Coronary artery (tissue), 2 donors: ENCODE measurements around the gene TRIM75.
A peak's percentile ranks its signal among the peaks of the same experiment; 100 is the strongest.
"Not testable (repeated sequence)": the region's sequence is repeated elsewhere in the genome, so short reads cannot be mapped to it uniquely, and the experiment has no call there.

Source experiments
- DNase-seq: peaks from one replicate; pipeline ENCODE4 v3.0.0-alpha.2; 2017; ENCODE audit warnings: low spot score
- H3K27ac ChIP-seq, 2 donors: fragments of 200-600 bp; sonication (generic); one replicate each; pipeline ENCODE4 v1.5.1; 2016 to 2019
- H3K4me3 ChIP-seq: fragments of 200-600 bp; sonication (generic); 2 replicates; pipeline ENCODE4 v1.5.1; 2016; ENCODE audit warnings: mild to moderate bottlenecking, moderate library complexity
- TF ChIP-seq, protein P1 (sequence below): fragments of 200-600 bp; sonication (generic); IDR thresholded peaks from one replicate; pipeline ENCODE4 v1.5.1; 2019; ENCODE audit warnings: antibody characterized with exemption

The TRIM75 gene

DNA sequence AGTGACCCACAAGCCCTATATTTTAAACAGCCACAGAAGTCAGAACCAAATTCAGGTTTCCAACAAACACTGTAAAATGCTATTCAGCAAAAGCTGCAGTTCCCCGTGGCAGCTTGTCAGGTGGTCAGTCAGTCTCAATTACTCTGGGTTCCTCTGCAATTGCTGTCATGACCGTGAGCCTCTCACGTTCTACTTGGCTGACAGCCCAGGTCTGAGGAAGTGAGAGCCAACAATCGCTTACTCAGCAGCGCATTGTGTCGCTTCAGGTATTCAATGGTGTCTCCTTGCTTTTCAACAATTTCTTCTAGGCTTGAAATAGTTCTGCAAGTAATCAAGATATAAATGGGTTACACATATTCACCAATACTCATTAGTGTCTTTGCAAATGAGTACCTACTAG, 25.8 kb downstream of the TRIM75 start:
- Histone ChIP-seq H3K4me3 (no peak overlapping the region), H3K27ac (no peak overlapping the region)
- no peak for DNase-seq
- TF ChIP-seq, protein P1, sequence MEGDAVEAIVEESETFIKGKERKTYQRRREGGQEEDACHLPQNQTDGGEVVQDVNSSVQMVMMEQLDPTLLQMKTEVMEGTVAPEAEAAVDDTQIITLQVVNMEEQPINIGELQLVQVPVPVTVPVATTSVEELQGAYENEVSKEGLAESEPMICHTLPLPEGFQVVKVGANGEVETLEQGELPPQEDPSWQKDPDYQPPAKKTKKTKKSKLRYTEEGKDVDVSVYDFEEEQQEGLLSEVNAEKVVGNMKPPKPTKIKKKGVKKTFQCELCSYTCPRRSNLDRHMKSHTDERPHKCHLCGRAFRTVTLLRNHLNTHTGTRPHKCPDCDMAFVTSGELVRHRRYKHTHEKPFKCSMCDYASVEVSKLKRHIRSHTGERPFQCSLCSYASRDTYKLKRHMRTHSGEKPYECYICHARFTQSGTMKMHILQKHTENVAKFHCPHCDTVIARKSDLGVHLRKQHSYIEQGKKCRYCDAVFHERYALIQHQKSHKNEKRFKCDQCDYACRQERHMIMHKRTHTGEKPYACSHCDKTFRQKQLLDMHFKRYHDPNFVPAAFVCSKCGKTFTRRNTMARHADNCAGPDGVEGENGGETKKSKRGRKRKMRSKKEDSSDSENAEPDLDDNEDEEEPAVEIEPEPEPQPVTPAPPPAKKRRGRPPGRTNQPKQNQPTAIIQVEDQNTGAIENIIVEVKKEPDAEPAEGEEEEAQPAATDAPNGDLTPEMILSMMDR: no peak

DNA sequence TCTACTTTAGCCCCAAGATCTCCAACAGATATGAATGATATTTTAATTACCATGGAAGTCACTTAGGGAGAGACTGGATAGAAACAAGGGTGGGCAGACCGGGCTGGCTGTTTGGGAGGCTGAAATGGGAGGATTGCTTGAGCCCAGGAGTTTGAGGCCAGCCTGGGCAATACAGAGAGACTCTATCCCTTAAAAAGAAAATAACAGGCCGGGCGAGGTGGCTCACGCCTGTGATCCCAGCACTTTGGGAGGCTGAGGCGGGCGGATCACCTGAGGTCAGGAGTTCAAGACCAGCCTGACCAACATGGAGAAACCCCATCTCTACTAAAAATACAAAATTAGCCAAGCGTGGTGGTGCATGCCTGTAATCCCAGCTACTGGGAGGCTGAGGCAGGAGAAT, 31.1 kb downstream of the TRIM75 start:
- DNase-seq, H3K27ac ChIP-seq, H3K4me3 ChIP-seq: not testable (repeated sequence)

DNA sequence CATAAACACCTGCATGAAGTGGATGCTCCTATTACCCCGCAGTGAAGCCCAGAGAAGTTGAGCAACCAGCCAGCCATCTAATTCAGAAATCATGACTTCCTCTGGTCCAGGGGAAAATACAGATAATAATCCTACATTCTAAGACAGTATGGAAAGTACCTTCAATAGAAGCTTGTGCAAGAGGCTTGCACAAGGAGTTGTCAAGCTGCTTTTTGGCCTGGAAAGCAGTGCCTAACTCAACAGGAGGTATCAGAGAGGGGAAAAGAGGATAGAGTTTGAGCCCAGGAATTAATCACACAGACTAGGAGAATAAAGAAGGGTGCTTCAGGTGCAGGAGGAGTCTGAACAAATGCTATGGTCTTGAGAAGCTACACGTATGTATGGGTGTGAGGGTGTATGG, 32.3 kb downstream of the TRIM75 start:
- Histone ChIP-seq H3K4me3 (no peak overlapping the region), H3K27ac (no peak overlapping the region)
- TF ChIP-seq, protein P1: no peak
- no peak for DNase-seq

DNA sequence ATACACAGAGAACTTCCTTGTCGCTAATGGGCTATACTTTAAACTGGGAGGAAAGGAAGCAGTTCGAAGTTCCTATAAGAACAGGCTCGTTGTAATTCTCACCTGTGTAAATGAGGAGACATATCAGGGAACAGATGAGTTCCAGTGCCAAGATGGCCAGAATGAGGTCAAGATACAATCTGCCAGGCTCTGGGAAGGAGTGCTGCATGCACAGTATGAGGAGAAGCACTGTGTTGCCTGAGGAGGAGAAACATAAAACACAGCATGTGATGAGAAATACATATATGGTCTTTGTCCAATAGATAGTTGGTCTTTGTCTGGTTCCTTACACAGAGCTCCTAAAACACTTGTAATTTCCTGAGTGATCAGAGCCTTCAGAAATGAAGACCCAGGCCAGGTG, 34.7 kb downstream of the TRIM75 start:
- TF ChIP-seq, protein P1: no peak
- no peak overlapping the region for H3K27ac ChIP-seq
- no peak for DNase-seq

DNA sequence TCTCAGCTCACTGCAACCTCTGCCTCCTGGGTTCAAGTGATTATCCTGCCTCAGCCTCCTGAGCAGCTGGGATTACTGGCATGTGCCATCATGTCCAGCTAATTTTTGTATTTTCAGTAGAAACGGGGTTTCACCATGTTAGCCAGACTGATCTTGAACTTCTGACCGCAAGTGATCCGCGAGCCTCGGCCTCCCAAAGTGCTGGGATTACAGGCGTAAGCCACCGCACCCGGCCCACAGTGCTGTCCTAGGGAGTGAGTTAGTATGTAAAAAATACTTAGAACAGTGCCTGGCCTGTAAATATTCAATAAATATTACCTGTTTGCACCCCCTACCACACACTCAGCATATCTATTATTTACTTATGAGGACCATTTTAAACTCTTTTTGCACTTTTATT, 38.5 kb downstream of the TRIM75 start:
- H3K27ac ChIP-seq, H3K4me3 ChIP-seq, DNase-seq: not testable (repeated sequence)

More for the DNA sequence above, 34.7 kb downstream of the TRIM75 start:
- H3K4me3 ChIP-seq: no peak overlapping the region

DNA sequence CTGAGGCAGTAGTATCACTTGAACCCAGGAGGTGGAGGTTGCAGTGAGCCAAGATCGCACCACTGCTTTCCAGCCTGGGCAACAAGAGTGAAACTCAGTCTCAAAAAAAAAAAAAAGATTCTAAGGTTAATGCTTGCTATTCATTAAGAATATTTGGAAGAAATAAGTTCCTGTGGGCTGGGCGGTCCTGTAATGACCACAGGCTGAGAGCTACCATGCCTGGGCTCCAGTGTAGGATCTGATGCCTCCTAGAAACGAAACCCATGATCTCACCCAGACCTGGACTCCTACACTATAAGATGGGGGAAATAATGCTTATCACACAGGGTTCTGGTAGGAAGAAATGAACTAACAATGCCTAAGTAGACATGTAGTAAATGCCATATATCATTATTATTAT, 41.2 kb downstream of the TRIM75 start:
- Histone ChIP-seq H3K27ac (no peak overlapping the region), H3K4me3 (no peak overlapping the region)
- TF ChIP-seq, protein P1: no peak
- DNase-seq: no peak

DNA sequence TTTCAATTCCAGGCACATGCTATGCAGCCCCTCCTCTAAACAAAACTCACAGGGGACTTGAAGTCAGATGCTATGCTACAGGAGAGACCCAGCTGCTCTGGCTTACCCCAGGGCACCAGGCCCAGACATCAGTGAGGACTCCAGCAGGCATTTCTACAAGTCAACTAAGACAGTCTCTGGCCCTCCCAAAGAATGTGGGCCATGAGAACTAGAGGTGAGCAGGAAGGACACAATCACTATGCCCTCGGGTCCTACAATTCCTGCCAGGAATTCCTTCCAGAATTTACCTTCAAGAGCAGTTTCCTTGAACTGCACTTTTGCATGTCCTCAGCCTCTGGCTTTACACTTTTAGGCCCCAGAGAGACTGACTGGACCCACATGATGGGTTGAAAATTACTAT, 41.6 kb downstream of the TRIM75 start:
- Histone ChIP-seq H3K4me3 (no peak overlapping the region), H3K27ac (no peak overlapping the region)
- DNase-seq: no peak
- TF ChIP-seq, protein P1: no peak

DNA sequence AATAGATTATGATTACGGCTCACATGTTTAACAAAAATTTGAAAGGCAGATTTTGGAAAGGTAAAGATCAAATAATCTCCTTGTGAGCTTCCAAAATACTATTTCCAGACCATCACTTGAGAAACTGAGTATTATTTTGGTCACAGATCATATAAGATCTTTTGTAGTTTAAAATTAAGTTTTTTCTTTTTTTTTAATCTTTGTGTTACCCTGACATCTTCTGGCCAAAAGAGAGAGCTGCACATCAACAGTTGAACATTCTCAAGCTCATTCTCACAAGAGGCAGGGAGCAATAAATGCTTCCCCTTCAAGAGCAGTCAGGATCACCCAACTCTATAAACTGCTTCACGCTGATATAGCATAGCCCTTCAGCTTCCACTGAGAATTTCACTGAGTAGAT, 43.1 kb downstream of the TRIM75 start:
- TF ChIP-seq, protein P1: peak; percentile 33
- no peak for DNase-seq
- Histone ChIP-seq H3K27ac (no peak overlapping the region), H3K4me3 (no peak overlapping the region)
